ENCODE results near the gene STK17B.

STK17B gene

DNA sequence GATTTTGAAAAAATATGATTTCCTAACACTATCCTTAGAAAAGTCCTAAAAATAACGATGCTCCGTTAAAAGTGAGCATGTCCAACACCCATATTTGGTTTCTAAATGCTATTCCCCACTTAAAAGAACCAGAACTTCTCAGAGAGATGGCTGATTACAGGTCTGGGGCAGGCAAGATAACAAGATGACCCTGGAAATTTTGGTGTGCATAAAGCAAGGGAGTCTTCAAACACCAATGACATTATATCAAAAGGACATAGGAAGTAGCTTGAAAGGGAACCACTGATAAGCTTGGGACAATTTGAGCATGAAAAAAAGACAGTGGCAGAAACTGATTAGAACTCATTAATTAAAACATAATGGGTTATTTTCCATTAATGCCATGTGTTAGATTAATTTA lies 17.9 kb downstream of the STK17B start:
- no peak for DNase-seq

GRCh38 chr2:196149948-196150347 lies 21.4 kb downstream of the STK17B start:
- DNase-seq: no peak

- DNase-seq: no peak
These were observed 22.6 kb downstream of the STK17B start for GRCh38 chr2:196148736-196149135.

- no peak for DNase-seq
These were observed 26.1 kb downstream of the STK17B start for GRCh38 chr2:196145256-196145655.

DNA sequence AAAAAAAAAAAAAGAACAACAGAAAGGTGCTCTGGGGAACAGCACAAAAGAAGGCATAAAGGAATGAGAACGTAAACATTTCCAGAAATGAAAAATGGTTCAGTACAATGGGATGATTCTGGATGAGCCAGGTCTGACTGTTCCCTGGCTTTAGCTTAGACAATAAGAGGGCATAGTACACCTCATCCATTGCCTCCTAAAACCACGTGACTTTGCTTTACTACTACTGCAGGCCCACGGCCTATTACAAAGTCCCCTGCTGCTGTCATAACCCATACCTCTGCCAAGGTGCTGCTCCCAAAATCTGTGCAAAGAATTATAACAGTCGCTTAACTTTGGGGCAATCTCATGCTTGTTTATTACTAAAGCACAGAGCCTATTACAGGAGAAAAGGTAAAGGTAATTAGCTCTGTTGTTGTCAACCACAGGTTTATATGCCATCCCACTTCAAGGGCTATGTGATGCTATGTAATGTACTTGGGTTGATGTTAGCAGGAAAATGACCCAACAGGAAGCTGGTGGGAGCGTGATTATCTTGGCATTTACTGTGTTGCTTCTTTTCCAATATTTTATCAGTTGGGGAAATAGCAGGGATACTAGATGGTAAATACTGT lies 26.8 kb downstream of the STK17B start:
- DNase-seq: no peak

GRCh38 chr2:196143730-196144131 lies 27.6 kb downstream of the STK17B start:
- DNase-seq: no peak

DNA sequence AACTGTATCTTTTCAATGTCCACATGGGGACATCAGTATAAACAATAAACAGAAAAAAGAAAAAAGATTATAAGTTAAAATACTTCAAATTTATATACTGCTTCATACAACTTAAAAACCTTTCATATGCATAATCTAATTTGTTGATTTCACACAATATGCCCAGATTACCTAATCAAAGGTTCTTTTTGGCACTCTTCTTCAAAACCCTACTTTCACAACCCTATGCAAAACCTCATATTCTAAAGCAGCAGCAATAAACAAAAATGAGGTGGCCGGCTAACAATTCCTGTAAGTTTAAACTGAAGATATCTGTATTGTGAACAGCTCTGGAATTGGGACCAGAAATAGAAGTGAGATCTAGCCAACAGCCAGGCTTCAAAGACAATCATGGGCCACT lies 28.6 kb downstream of the STK17B start:
- DNase-seq: no peak

DNA sequence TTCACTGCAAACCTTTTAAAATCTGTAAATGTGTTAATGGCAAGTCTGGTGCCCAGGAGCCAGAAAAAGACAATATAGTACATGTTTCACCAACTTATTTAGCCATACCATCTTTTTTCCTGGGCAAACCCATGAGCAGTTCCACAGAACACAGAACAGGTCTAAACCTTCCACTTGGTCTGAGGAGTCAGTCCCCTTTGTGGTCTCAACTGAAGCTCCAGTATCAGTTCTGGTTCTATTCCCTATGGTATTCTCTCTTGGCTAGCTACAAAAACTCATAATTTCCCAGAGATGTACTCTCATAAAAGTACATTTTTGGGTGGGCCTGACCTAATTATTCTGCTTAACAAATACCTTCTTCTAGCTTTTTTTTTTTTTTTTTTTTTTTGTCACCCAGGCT lies 31.2 kb downstream of the STK17B start:
- no peak for DNase-seq

- DNase-seq: no peak
These were observed 34.1 kb downstream of the STK17B start for GRCh38 chr2:196137271-196137670.

GRCh38 chr2:196136151-196136550 lies 35.2 kb downstream of the STK17B start:
- no peak for DNase-seq

- no peak for DNase-seq
These were observed 39.1 kb downstream of the STK17B start for GRCh38 chr2:196131949-196132925.

- DNase-seq: no peak
These were observed 39.9 kb downstream of the STK17B start for GRCh38 chr2:196131384-196131937.

GRCh38 chr2:196130039-196130825 lies 41.1 kb downstream of the STK17B start:
- DNase-seq: no peak

DNA sequence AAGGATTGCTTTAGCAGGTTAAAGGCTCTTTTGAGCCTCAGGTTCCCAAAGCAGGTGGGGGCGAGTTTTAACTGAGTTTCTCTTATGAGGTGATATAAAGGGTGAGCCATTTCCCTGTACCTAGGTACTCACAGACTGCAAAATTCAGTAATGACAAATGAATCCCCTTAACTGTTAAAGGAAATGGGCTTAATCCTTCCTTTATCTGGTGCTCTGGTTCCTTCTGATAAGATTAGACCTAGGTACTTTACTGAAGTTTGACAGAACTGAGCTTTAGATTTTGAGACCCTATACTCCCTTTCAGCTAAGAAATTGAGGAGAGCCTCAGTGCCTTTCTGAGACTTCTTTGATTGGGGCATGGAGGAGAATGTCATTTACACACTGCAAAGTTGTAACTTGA lies 42.6 kb downstream of the STK17B start:
- no peak for DNase-seq

- no peak for DNase-seq
These were observed 45.8 kb downstream of the STK17B start for GRCh38 chr2:196125596-196125995.

- no peak for DNase-seq
These were observed 47.6 kb downstream of the STK17B start for GRCh38 chr2:196123679-196124373.

- no peak for DNase-seq
These were observed 51.5 kb downstream of the STK17B start for GRCh38 chr2:196119926-196120325.

DNA sequence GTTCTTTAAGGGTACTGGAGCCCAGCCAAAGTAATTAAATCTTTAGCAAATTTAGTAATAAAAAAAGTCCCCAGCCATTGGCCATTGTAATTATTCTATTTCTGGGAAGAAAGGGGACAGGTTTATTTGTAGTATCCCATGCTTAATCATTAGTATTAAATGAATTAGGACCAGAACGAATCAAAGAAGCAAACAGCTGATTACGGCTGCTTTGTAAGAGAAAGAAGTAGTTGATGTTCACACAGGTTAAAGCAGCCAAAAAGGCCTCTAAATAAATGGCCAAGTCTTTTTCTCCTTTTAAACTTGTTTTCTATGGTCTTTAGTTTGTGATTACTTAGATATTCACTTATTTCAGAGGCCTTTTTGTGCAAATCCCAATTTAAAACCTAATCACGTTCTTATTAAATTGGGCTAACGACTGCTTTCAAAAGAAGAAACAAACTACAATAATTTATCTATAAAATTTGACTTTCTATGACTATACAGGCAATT lies 54.1 kb downstream of the STK17B start:
- no peak for DNase-seq

DNA sequence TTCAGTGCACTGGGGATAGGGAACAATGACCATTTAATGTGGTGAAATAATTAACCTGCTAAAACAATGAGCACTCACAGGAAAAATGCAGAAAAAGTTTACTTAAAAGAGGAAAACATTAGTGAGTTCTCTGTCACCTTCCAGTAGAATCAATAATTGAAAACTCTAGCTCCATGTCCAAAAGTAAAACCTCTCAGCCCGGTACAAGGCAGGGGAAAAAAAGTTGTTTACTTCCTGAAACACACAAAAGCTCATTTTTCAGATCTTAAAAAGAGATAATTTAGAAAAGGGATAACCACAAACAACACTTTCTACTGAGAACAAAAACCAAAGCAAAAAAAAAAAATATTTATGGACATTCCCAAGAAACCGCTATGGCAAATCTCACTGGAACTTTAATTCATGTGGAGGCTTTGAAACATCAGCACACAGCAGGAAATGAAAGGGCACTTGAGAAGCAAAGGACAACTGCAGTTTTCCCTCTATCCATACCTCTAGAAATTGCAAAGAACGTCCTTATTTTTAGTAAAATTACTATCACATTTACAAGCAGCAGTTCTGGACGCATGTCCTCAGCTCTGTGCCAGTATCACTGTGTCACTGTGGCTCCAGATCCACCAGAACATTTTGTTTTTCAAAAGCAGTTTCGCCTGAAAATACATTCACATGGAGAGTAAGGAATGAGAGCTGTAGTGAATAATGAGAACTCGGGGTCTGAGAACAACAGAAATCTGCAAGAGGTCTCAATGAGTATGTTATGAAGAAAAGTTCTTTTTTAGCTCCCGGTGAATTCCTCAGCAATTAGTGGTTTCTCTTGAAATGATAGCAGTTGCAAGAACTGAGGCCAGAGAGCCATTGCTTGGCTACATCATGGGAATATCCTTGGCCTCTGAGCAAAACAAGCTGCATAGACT lies 58.1 kb downstream of the STK17B start:
- no peak for DNase-seq

DNA sequence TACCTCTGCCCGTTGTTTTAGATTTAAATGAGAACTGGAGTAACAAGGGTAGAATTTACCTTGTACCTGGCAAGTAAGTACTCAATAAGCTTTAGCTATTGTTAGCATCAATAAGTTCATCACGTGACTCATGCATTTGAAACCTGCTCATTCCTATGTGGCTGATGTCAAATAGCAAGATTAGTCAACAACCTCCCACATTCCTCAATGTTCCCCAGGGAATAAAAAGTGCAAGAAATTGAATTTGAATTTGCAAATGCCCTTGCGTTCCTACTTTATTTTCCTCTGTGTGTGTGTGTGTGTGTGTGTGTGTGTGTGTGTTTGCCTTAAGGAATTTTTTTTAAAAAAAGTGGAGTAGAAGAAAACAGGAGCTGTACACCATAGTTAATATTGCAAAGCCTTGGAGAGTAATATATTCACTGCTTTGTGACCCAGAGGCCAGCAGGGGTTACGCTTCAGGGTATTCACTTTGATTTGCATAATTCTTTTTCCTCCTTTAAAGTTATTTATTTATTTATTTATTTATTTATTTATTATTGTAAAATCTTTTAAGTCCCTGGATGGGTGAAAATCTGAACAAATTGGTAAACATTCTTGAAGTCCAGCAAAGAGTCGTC lies 58.9 kb downstream of the STK17B start:
- no peak for DNase-seq

GRCh38 chr2:196108604-196109003 lies 62.8 kb downstream of the STK17B start:
- DNase-seq: no peak
